HG03097 (cell line): ENCODE results near the gene NACC1.

Experiments
- ATAC-seq: cut with Tn5 transposase; IDR thresholded peaks from one replicate; pipeline ENCODE4 v1.9.1; 2021; ENCODE audit not compliant: unreplicated experiment, low FRiP score

The NACC1 gene

DNA sequence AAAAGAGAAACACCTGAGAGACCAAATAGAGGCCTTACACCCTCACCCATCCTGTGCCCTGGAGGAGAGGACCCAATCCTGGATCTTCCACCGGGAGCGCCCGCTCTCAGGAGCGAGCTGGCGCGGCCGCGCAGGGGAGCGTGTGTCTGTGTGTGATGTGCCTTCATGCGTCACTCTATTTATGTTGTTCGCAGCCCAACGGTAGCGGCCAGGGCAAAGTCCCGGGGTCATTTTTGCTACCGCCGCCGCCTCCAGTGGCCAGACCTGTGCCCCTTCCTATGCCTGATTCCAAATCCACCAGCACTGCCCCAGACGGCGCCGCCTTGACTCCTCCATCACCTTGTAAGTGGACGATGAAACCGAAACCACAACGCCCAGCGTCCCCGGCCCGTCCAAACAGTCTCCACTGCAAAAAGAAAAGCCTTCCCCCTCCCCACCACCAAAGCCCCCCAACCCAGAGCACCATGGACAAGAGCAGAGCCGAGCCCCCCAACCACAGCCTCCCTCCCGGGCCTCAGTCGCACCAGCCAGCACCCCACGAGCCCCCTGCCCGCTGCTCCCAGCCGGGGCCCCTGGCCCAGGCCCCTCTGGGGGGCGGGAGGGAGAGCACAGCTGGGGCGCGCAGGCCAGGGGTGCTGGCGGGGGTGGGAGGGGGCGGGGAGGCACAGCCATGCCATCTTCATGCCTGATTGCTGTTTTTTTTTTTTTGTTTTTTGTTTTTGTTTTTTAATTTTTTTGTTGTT lies 30.1 kb upstream of the NACC1 start:
- no peak for ATAC-seq

DNA sequence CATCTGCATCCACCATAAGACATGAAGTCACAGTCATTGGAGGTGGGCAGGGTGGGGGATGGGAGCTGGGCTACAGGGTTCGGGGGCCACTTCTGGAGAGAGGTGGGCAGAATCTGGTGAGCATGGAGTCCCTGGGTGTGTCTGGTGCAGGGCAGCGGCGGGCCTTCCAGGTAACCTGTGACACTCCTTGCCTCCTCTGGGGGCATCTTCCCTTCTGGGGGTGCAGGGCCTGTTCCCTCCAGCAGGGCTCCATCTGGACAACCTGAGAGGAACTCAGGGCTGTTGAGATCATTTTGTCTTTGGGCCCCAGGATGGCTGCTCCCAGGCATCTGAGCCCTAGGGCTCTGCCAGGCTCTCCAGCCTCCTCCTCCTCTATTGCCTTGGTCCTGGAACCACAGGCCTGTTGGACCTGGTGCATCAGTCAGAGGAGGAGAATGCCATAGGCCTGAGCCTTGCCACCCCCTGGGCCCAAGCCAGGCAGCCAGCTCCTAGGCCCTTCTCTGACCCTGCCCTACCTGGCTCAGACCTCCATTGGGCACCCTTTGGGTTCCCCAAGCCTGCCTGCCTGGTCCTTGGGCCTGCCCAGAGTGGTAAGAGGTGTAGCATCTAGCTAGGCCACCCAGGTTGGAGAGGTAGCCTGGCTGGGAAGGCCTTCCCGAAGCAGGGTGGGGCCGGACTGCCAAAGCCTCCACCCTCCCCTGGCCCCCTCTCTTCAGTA lies 28.8 kb upstream of the NACC1 start:
- no peak for ATAC-seq

DNA sequence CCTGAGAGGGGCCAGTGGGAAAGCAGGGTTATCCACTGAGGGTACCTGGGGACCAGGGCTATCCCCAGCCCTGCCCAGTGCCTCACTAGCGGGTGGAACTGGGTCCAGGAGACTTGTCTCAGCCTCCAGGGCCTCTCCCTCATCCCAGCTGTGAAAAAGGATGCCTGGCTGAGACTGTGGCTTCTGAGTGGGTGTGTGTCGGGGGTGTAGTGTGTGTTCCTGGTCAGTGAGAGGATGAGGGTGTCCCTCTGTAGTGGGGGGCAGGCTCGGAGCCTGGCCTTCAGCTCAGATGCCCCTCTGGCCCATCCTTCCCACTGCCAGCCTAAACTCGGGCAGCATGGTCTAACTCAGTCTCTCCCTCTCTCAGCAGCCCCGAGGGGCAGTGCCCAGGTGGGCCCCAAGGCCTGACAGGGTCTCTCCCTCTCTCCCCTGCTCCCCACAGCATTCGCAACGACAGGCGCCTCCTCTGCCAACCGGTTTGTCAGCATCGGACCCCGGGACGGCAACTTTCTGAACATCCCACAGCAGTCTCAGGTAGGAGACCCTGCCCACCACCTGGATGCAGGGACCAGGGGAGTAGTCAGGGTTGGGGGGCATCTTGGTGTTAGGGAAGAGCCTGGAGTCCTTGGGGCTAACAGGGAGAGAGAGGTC lies 28.1 kb upstream of the NACC1 start:
- ATAC-seq, result no peak

DNA sequence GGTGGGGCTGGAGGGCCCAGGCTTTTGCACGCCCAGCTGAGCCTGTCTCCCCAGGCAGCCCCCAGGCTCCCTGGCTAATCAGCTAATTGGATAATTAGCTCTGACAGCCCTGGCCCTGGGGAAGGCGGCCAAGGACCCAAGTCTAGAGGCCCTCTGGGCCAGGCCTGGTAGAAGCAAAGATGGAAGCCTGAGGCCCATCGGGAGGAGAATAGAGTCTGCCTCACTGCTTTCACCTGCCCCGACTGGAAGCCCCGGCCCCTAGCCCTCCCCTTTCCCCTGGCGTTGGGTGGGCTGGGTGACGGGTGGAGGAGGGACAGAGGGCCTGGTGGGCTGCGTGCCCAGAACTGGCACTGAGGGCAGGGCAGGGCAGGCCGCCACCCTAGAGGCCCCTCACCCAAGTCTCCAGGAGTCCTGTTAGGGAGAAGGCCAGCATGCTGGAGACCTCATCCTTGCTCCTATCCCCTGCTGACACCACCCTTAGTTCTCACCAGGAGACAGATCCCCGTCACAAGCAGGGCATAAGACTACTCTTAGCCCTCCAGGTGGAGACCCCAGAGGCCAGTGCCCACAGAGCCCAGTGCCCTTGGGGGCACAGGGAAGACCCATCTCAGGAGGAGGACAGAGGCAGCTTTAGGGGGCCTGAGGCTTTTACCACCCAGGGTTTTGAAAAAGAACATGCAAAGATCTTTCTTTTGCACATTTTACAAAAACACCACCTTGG lies 27.4 kb upstream of the NACC1 start:
- no peak for ATAC-seq

DNA sequence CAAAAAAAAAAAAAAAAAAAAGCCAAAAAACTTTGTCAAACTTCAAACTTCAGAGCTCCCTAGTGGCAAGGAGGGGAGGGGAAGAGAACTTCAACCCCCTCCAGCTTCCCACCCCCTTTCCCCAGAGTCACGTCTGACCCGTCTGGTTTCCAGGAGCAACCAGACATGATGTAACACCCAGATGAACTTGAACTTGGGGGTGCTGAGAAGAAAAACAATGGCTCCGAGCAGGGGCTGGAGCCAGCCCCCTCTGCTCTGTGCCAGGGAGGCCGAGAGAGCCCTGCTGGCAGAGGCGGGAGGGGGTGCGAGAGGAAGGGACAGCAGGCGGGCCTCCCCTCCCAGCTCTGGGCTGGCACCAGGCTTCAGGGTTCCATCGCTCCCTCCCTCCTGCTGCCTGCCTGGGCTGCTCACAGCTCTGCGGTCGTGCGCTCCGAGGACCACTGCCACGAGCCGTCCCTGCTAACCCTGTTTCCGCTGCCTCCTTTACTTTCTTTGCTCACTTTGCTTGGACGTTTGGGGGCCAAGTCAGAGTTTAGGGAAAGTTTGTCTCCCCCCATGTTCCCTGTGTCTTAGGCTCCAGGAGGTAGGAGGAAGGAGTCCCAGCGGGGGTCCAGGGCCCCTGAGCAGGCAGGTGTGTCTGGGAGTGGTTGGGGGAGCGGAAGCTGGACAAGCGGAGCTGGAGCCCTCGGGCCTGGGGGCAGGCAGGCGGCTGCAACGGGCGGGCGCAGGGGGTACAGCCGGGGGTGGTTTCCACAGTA lies 26.5 kb upstream of the NACC1 start:
- no peak for ATAC-seq

DNA sequence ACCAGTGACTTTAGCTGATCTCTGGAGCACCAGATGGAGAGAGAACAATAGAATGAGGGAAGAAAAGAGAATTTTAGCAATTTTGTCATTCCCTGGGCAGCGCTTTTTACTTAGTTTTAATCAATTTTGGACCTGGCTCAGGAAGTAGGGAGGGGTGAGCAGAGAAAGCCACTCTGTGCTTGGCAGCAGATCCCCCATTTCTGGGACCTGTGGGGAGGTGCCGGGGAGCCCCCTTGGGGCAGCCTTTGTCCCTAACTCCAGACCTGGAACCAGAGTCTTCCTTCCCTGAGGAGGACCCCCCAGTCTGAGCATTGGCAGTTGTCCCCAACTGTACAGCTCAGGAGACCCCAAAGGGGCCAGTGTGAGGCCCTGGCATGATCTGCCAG lies 25.9 kb upstream of the NACC1 start:
- ATAC-seq, result no peak

DNA sequence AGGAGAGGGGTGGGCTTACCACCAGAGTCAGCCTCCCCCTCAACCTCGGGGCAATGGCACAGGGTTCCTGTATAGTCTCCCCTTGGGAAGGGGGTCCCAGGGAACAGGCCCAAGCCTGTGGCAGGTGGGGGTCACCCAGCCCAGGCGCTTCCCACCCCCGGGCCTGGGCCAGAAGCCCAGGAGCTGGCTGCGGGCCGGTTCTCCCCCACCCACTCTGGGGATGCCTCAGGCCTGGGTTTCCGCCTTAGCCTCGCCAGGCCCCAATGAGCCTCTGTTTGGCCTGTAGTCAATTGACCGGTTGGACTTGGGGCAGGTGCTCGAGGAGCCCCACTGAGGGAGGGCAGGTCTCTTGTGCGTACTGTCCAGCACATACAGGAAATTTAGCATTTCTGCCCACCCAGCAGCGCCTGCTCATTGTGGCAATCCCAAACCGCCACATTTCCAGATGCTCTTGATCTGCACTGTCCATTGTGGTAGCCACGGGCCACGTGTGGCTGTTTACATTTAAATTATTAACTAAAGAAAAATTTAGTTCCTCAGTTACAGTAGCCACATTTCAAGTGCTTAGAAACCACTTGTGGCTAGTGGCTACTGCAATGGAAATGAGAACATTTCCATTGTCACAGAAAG lies 25.3 kb upstream of the NACC1 start:
- no peak for ATAC-seq

DNA sequence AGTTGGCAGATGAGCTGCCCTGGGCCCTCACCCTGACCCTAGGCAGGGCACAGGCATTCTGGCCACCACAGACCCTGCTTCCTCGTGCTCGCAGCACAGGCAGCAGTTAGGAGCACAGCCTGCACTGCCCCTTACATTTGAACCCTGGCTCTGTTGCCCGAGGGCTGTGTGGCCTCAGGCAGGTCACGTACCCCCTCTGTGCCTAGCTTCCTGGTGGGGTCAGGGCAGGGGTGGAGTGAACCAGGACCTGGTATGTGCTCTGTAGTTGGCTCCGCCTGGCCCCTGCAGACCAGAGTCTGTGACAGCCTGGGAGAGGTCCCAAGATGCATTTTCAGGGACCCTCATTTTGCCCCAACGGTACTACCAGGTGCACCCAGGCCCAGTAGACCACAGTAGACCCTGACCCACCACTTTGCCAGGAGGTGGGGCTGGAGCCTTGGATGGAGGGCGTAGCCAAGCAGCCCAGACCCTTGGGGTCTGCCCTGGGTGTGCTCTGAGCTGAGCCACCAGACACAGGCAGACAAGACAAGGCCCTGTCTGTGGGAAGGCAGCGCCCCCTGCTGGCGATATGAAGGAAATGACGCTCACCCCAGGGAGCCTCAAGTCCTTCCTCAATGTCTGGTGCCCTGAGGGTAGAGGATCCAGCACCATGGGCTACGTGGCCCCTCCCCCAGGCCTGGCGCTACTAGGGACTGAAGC lies 24.5 kb upstream of the NACC1 start:
- no peak for ATAC-seq

DNA sequence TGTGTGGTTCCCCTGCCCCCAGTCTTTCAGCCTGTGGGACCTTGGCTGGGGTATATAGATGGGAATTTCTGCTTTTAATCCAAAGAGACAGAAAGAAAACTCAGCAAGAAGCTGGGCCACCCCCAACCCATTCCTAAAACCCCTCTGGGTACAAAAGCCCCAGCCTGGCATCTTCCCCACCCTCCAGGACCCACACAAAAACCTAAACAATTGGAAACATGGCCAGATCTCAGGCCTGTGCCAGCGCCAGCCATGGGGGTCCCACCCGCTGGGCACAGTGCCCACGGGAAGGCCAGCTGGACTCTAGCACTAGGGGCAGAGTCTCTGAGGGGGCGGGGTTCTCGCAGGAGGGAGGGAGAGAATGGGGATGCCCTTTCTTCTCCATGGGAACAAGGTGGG lies 24.0 kb upstream of the NACC1 start:
- no peak for ATAC-seq

DNA sequence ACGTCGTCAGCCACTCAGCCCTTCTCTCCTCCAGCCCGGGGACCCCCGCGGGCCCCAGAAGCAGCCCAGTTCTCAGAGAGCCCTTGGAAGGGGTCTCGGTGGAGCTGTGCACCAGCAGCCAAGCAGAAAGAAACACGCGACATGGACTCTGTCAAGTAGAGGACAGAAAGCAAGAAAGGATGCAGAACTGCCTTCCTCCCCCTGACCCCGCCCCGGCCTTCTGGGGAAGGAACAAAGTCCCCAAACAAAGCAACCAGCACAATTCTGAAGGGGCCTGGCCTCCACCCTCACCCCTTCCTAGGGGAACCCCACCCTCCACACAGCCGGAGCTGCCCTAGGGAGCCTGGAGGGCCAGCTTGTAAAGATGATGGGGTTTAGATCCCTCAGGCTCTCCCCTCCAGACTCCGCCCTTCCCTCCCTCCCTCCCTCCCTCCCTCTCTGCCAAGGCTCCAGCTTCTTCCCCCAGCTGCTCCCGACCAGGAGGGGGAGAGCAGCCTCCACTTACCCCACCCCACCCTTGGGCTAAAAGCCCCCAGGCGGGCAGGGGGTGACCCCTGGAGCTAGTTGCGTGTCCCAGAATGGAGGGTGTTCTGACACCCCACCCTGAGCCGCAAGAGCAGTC lies 23.2 kb upstream of the NACC1 start:
- no peak for ATAC-seq

DNA sequence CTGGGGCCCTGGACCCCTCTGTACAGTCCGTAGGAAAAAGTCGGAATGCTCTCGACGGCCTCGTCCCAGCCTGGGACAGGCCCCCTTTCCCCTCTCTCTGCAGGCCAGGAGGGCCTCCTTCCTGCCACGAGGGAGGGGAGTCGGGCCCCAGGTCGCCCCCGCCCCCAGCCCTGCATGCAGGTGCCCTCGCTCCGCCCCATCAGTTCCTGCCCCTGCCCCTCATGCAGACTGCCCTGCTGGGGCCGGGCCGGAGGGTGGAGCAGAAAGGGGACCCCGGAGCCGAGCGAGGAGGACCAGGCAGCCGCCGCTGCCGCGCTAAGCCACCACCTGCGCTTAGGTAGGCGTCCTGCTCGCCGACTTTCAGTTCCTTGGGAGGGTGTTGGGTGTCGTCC lies 22.7 kb upstream of the NACC1 start:
- no peak for ATAC-seq

DNA sequence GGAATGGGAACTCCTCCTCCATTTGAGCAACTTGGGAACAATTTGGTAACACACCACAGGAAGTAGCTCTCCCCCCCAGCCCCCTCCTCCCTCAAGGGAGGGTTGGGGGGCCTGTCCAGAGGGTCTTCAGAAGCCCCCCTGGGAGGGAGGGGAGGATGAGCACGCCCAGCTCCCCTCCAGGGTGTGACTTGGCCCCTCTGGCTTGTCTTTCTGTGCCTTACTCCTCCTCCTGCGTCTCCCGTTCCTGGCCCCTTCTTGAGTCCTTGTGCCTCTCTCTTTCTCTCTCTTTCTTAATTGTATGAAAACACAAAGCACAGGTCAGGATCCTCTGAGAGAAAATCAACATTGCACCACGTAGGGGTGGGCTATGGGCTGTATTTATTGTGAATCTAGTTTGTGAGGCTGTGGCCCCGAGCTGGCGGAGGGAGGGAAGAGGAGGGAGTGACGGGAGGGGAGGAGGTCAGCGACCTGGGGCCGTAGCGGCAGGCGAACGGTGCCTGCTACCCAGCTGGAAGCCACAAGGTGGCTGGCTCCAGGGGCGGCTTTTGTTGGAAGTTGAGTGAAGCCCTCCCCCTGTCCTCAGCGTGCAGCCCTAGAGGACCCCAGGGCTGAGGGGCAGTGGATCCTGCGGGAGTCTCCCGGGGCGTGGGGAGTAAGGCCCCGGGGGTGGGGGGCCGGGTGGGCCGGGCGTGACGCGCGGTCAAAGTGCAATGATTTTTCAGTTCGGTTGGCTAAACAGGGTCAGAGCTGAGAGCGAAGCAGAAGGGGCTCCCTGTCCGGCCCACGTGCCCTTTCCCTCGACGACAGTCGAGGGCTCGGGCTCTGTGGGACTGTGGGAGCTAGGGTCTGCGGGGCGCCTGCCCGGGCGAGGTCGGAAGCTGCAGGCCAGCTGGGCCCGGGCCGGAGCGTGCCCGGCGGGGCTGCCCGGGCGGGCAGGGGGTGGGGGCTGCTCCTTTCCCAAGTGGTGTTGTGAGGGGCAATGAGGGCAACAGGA lies 21.8 kb upstream of the NACC1 start:
- no peak for ATAC-seq

DNA sequence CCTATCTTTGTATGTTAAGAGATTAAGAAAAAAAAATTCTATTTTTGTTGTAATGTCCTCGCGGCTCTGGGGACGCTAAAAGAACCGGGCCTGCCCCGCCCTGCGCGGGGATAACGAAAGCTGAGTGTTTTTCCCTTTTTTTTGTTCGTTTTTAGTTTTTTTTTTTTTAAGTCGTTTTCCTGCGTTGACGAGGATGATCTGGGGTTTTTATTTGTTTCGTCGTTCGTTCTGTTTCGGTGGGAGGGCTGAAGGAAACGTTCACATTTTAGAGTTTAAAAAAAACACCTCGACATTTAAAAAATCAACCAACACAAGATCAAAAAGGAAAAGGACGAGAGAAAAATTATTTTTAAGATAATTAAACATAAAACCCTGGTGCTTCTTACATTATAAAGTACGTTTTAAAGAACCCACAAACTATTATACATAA lies 21.0 kb upstream of the NACC1 start:
- no peak for ATAC-seq

DNA sequence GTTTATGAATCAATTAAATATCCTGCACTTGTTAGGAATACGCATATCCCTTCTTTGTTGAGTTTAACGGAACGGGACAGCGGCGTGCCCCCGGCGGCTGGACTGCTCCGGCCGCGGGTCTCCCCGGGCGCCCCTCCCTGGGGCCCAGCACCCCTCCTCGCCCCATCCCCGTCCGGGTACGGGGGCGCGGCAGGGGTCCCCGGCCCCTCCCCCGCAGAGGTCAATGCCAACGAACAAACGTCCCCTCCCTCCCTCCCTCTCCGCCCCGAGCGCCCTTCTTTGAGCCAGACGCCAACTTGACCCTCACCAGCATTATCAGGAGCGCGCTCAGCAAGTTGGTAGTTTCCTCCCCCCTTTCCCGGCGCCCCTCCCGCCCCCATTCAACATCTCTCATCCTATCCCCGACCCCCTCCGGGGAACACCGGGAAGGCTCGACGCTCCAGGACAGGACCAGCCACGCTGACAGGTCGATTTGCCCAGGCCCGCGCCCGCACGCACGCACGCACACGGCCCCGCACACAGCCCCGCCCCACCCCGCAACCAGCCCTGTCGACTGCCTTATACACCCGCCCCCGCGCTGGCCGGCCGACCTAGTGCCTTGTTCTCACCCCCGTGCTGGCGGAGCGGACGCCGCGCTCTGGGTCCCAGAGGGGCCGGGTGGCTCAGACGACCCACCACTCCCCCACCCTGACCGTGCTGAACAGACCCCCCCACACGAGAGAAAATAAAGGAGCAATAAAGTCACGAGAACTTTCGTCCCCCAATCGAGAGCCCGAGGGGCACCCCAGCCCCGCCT lies 20.4 kb upstream of the NACC1 start:
- ATAC-seq, result no peak

DNA sequence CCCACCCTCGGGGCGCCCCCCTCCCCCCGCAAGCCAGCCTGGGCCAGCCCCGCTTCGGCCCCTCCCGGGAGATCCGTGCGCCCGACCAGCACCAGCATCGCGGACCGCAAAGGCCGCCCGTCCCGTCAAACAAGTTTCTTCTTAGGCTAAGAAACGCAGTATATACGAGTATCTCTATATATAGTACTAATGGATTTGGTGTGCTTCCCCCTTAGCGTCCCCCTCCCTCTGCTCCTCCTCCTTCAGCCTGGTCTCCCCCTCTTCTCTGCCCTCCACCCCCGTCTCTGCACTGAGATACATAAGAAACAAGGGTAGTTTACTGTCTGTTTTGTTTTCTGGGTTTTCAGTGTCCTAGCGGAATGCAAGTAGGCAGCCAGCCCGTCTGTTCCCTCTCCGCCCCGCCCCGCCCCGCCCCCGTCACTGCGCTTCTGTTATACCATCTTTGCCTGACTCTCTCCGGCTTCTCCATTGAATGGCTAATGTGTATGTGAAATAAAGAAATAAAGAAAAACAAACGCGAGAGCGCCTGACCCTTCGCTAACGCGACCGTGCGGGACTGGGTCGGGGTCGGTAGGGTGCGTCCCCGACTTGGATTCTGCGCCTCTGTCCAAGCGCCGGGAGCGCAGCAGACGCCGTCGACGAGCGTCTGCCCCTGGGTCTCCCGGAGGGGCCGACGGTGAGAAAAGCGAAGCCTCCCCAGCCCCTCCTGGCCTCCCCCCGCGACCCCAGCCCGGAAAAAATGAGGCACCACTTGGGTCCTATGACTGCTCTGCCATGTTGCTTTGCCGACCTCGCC lies 19.6 kb upstream of the NACC1 start:
- ATAC-seq, result no peak
